ENCODE data around the gene PLAGL1.

Gene PLAGL1

GRCh38 chr6:143967706-143968376 is 40.2 kb downstream of the PLAGL1 start:
- Mint-ChIP-seq H3K27me3 (peaks cover 0 to 9% of the 10 kb centered on the region in 2 donors), H3K27ac (no peak overlapping the region), H3K4me3 (no peak overlapping the region), H3K36me3 (ENCODE audit: insufficient read depth) (no peaks in the 10 kb centered on the region), H3K9me3 (no peaks in the 10 kb centered on the region), H3K4me1 (ENCODE audit: low read depth in 2 of 2) (no peaks in the 10 kb centered on the region)
- DNase-seq, result no peak
- no peak for ATAC-seq (replicated peaks)

GRCh38 chr6:143966312-143966711 is 41.7 kb downstream of the PLAGL1 start:
- Mint-ChIP-seq H3K27me3 (peaks cover 0 to 5% of the 10 kb centered on the region in 2 donors), H3K27ac (peak overlapping the region in 1 of 2 donors; percentile 20), H3K9me3 (no peaks in the 10 kb centered on the region), H3K4me1 (ENCODE audit: low read depth in 2 of 2) (no peaks in the 10 kb centered on the region), H3K36me3 (ENCODE audit: insufficient read depth) (no peaks in the 10 kb centered on the region), H3K4me3 (no peak overlapping the region)
- no peak for DNase-seq
- ATAC-seq (replicated peaks), result no peak

GRCh38 chr6:143965503-143966171 is 42.4 kb downstream of the PLAGL1 start:
- no peaks in the 10 kb centered on the region for H3K36me3 Mint-ChIP-seq (ENCODE audit: insufficient read depth)
- no peak overlapping the region for H3K4me3 Mint-ChIP-seq
- ATAC-seq (replicated peaks) (peak; percentile 54), DNase-seq (no peak)
- H3K9me3 Mint-ChIP-seq, result no peaks in the 10 kb centered on the region
- no peaks in the 10 kb centered on the region for H3K4me1 Mint-ChIP-seq (ENCODE audit: low read depth in 2 of 2)
- H3K27me3 Mint-ChIP-seq, result no peaks in the 10 kb centered on the region
- H3K27ac Mint-ChIP-seq, result peak overlapping the region in 1 of 2 donors; percentile 20

- H3K4me1 Mint-ChIP-seq (ENCODE audit: low read depth in 2 of 2), result no peaks in the 10 kb centered on the region
- no peak for ATAC-seq (replicated peaks)
- no peak for DNase-seq
- no peaks in the 10 kb centered on the region for H3K9me3 Mint-ChIP-seq
- no peaks in the 10 kb centered on the region for H3K36me3 Mint-ChIP-seq (ENCODE audit: insufficient read depth)
- no peak overlapping the region for H3K27ac Mint-ChIP-seq
- H3K27me3 Mint-ChIP-seq, result no peaks in the 10 kb centered on the region
- H3K4me3 Mint-ChIP-seq, result no peak overlapping the region
Observed at GRCh38 chr6:143964674-143965081, 43.4 kb downstream of the PLAGL1 start.

- Mint-ChIP-seq H3K4me3 (no peak overlapping the region), H3K27me3 (no peaks in the 10 kb centered on the region), H3K27ac (no peak overlapping the region), H3K9me3 (no peaks in the 10 kb centered on the region), H3K36me3 (ENCODE audit: insufficient read depth) (no peaks in the 10 kb centered on the region), H3K4me1 (ENCODE audit: low read depth in 2 of 2) (no peaks in the 10 kb centered on the region)
- no peak for DNase-seq
- no peak for ATAC-seq (replicated peaks)
Observed at GRCh38 chr6:143963158-143963919, 44.7 kb downstream of the PLAGL1 start.

GRCh38 chr6:143961886-143962878 is 45.9 kb downstream of the PLAGL1 start:
- ATAC-seq (replicated peaks) (no peak), DNase-seq (no peak)
- Mint-ChIP-seq H3K27me3 (no peaks in the 10 kb centered on the region), H3K4me1 (ENCODE audit: low read depth in 2 of 2) (no peaks in the 10 kb centered on the region), H3K36me3 (ENCODE audit: insufficient read depth) (no peaks in the 10 kb centered on the region), H3K9me3 (no peaks in the 10 kb centered on the region), H3K4me3 (no peak overlapping the region), H3K27ac (no peak overlapping the region)

- no peaks in the 10 kb centered on the region for H3K9me3 Mint-ChIP-seq
- H3K27ac Mint-ChIP-seq, result no peak overlapping the region
- DNase-seq, result no peak
- ATAC-seq (replicated peaks), result no peak
- no peak overlapping the region for H3K4me3 Mint-ChIP-seq
- no peaks in the 10 kb centered on the region for H3K36me3 Mint-ChIP-seq (ENCODE audit: insufficient read depth)
- H3K27me3 Mint-ChIP-seq, result no peaks in the 10 kb centered on the region
- H3K4me1 Mint-ChIP-seq (ENCODE audit: low read depth in 2 of 2), result no peaks in the 10 kb centered on the region
Observed at GRCh38 chr6:143961066-143961465, 47.0 kb downstream of the PLAGL1 start.

GRCh38 chr6:143959927-143960326 is 48.1 kb downstream of the PLAGL1 start:
- no peak overlapping the region for H3K4me3 Mint-ChIP-seq
- no peaks in the 10 kb centered on the region for H3K9me3 Mint-ChIP-seq
- H3K27ac Mint-ChIP-seq, result no peak overlapping the region
- no peak for ATAC-seq (replicated peaks)
- no peaks in the 10 kb centered on the region for H3K4me1 Mint-ChIP-seq (ENCODE audit: low read depth in 2 of 2)
- H3K27me3 Mint-ChIP-seq, result no peaks in the 10 kb centered on the region
- H3K36me3 Mint-ChIP-seq (ENCODE audit: insufficient read depth), result no peaks in the 10 kb centered on the region
- no peak for DNase-seq

- Mint-ChIP-seq H3K9me3 (no peaks in the 10 kb centered on the region), H3K27ac (no peak overlapping the region)
- no peak for ATAC-seq (replicated peaks)
Observed at GRCh38 chr6:143958839-143959399, 49.1 kb downstream of the PLAGL1 start.

GRCh38 chr6:143957679-143958274 is 50.3 kb downstream of the PLAGL1 start:
- H3K36me3 Mint-ChIP-seq (ENCODE audit: insufficient read depth), result no peaks in the 10 kb centered on the region
- no peaks in the 10 kb centered on the region for H3K9me3 Mint-ChIP-seq
- no peak overlapping the region for H3K27ac Mint-ChIP-seq
- no peaks in the 10 kb centered on the region for H3K27me3 Mint-ChIP-seq
- ATAC-seq (replicated peaks) (no peak), DNase-seq (no peak)
- H3K4me3 Mint-ChIP-seq, result no peak overlapping the region
- H3K4me1 Mint-ChIP-seq (ENCODE audit: low read depth in 2 of 2), result no peaks in the 10 kb centered on the region

More at GRCh38 chr6:143958839-143959399, 49.1 kb downstream of the PLAGL1 start:
- no peak for DNase-seq
- H3K4me1 Mint-ChIP-seq (ENCODE audit: low read depth in 2 of 2), result no peaks in the 10 kb centered on the region
- H3K27me3 Mint-ChIP-seq, result no peaks in the 10 kb centered on the region
- H3K36me3 Mint-ChIP-seq (ENCODE audit: insufficient read depth), result no peaks in the 10 kb centered on the region
- H3K4me3 Mint-ChIP-seq, result no peak overlapping the region

GRCh38 chr6:143955971-143956370 is 52.1 kb downstream of the PLAGL1 start:
- DNase-seq, result no peak
- no peaks in the 10 kb centered on the region for H3K27me3 Mint-ChIP-seq
- H3K4me3 Mint-ChIP-seq, result no peak overlapping the region
- H3K4me1 Mint-ChIP-seq (ENCODE audit: low read depth in 2 of 2), result no peaks in the 10 kb centered on the region
- H3K27ac Mint-ChIP-seq, result no peak overlapping the region
- ATAC-seq (replicated peaks), result no peak
- no peaks in the 10 kb centered on the region for H3K9me3 Mint-ChIP-seq
- no peaks in the 10 kb centered on the region for H3K36me3 Mint-ChIP-seq (ENCODE audit: insufficient read depth)

- ATAC-seq (replicated peaks) (no peak), DNase-seq (no peak)
- no peak overlapping the region for H3K4me3 Mint-ChIP-seq
- no peaks in the 10 kb centered on the region for H3K36me3 Mint-ChIP-seq (ENCODE audit: insufficient read depth)
- H3K27me3 Mint-ChIP-seq, result no peaks in the 10 kb centered on the region
- H3K4me1 Mint-ChIP-seq (ENCODE audit: low read depth in 2 of 2), result no peaks in the 10 kb centered on the region
- H3K9me3 Mint-ChIP-seq, result no peaks in the 10 kb centered on the region
- no peak overlapping the region for H3K27ac Mint-ChIP-seq
Observed at GRCh38 chr6:143953922-143954321, 54.1 kb downstream of the PLAGL1 start.

Data from effector memory CD8-positive, alpha-beta T cell (primary cell).